HEK293T (cell line): ENCODE measurements around the gene TBC1D5.
A peak's percentile ranks its signal among the peaks of the same experiment; 100 is the strongest.
"Not testable (repeated sequence)": the region's sequence is repeated elsewhere in the genome, so short reads cannot be mapped to it uniquely, and the experiment has no call there.

Source experiments
- CTCF ChIA-PET: fragments of 350-600 bp; formaldehyde crosslinking; extraction: SDS; loops from one replicate; lab custom pipeline; 2021; ENCODE audit warnings: antibody characterized with exemption, inconsistent platforms; lab: Yijun Ruan, JAX
- POLR2A ChIA-PET: fragments of 350-600 bp; formaldehyde crosslinking; extraction: SDS; loops from one replicate; lab custom pipeline; 2020; ENCODE audit warnings: antibody characterized with exemption, inconsistent platforms; lab: Yijun Ruan, JAX
- DNase-seq: peaks from one replicate; pipeline ENCODE4 v3.0.0; 2012; ENCODE audit warnings: mixed read lengths; ENCODE audit errors: extremely low spot score
- ARNT ChIP-seq: fragments of 450-650 bp; IDR thresholded peaks from 2 replicates; pipeline ENCODE4 v1.6.1; 2017; ENCODE audit warnings: mild to moderate bottlenecking
- BHLHE40 ChIP-seq: fragments of 450-650 bp; IDR thresholded peaks from 2 replicates; pipeline ENCODE4 v1.6.1; 2016; ENCODE audit warnings: mild to moderate bottlenecking, moderate library complexity, borderline replicate concordance
- CTBP1 ChIP-seq: fragments of 450-650 bp; IDR thresholded peaks from 2 replicates; pipeline ENCODE4 v1.6.1; 2016; ENCODE audit warnings: borderline replicate concordance
- ELF4 ChIP-seq: fragments of 450-650 bp; IDR thresholded peaks from 2 replicates; pipeline ENCODE4 v1.6.1; 2017; ENCODE audit warnings: antibody characterized with exemption
- FOXA1 ChIP-seq: fragments of 450-650 bp; IDR thresholded peaks from 2 replicates; pipeline ENCODE4 v1.6.1; 2016; ENCODE audit warnings: mild to moderate bottlenecking
- FOXK2 ChIP-seq: fragments of 450-650 bp; IDR thresholded peaks from 2 replicates; pipeline ENCODE4 v1.6.1; 2016; ENCODE audit warnings: mild to moderate bottlenecking
- FOXM1 ChIP-seq: fragments of 450-650 bp; IDR thresholded peaks from 2 replicates; pipeline ENCODE4 v1.6.1; 2017; ENCODE audit warnings: mild to moderate bottlenecking, borderline replicate concordance
- HDGF ChIP-seq: fragments of 450-650 bp; IDR thresholded peaks from 2 replicates; pipeline ENCODE4 v1.6.1; 2017; ENCODE audit warnings: antibody characterized with exemption, borderline replicate concordance
- L3MBTL2 ChIP-seq: fragments of 450-650 bp; conservative IDR thresholded peaks from 2 replicates; pipeline ENCODE4 v1.6.1; 2016; ENCODE audit warnings: mild to moderate bottlenecking
- LEF1 ChIP-seq: fragments of 450-650 bp; IDR thresholded peaks from 2 replicates; pipeline ENCODE4 v1.6.1; 2017; ENCODE audit warnings: mild to moderate bottlenecking, borderline replicate concordance
- NFRKB ChIP-seq: fragments of 450-650 bp; IDR thresholded peaks from 2 replicates; pipeline ENCODE4 v1.6.1; 2016; ENCODE audit warnings: mild to moderate bottlenecking, moderate library complexity
- PKNOX1 ChIP-seq: fragments of 450-650 bp; IDR thresholded peaks from 2 replicates; pipeline ENCODE4 v1.6.1; 2016
- SP1 ChIP-seq: fragments of 450-650 bp; IDR thresholded peaks from 2 replicates; pipeline ENCODE4 v1.6.1; 2017
- SUZ12 ChIP-seq: fragments of 450-650 bp; IDR thresholded peaks from 2 replicates; pipeline ENCODE4 v1.6.1; 2016; ENCODE audit warnings: mild to moderate bottlenecking
- TARDBP ChIP-seq: fragments of 450-650 bp; IDR thresholded peaks from 2 replicates; pipeline ENCODE4 v1.6.1; 2016
- ZNF384 ChIP-seq: fragments of 450-650 bp; IDR thresholded peaks from 2 replicates; pipeline ENCODE4 v1.6.1; 2016

Gene TBC1D5

GRCh38 chr3:17354341-17354740, 388.1 kb downstream of the TBC1D5 start:
- TF ChIP-seq FOXK2 (no peak), ZNF384 (no peak), NFRKB (no peak), PKNOX1 (no peak), LEF1 (no peak), SUZ12 (no peak), ELF4 (no peak)
- POLR2A ChIA-PET: no interaction called here
- CTCF ChIA-PET: no interaction called here
- no peak for DNase-seq

- peak; percentile 11 for DNase-seq
- CTCF ChIA-PET: no interaction called here
- TF ChIP-seq FOXM1 (no peak), NFRKB (no peak), PKNOX1 (peak; percentile 97), TARDBP (0 out of 2 replicates have a peak, but pooled peaks have one; percentile 45), FOXA1 (peak; percentile 41; the same call in 1 of the 2 replicates), SUZ12 (no peak), ELF4 (no peak), CTBP1 (peak; percentile 93; the same call in 1 of the 2 replicates), BHLHE40 (no peak), ARNT (peak; percentile 42; the same call in 1 of the 2 replicates), LEF1 (peak; percentile 88; the same call in 1 of the 2 replicates), ZNF384 (peak; percentile 89), L3MBTL2 (no peak), FOXK2 (no peak)
- POLR2A ChIA-PET: no interaction called here
Observed at GRCh38 chr3:17352620-17353019, 389.8 kb downstream of the TBC1D5 start.

- CTCF ChIA-PET, DNase-seq, POLR2A ChIA-PET: not testable (repeated sequence)
Observed at GRCh38 chr3:17351193-17351592, 391.2 kb downstream of the TBC1D5 start.

- no peak for DNase-seq
- ChIA-PET POLR2A (no interaction called here), CTCF (no interaction called here)
- TF ChIP-seq CTBP1 (no peak), ARNT (no peak), TARDBP (no peak), HDGF (no peak), L3MBTL2 (no peak), NFRKB (no peak), FOXM1 (no peak), SUZ12 (no peak), PKNOX1 (no peak), BHLHE40 (no peak), FOXK2 (no peak), FOXA1 (no peak), ELF4 (no peak), ZNF384 (no peak)
Observed at GRCh38 chr3:17349093-17349492, 393.3 kb downstream of the TBC1D5 start.

GRCh38 chr3:17342119-17342518, 400.3 kb downstream of the TBC1D5 start:
- POLR2A ChIA-PET: no interaction called here
- no peak for TF ChIP-seq PKNOX1
- TF ChIP-seq SUZ12: no peak
- TF ChIP-seq SP1: no peak
- TF ChIP-seq L3MBTL2: no peak
- TF ChIP-seq ZNF384: no peak
- no peak for TF ChIP-seq ARNT
- no peak for TF ChIP-seq CTBP1
- no peak for TF ChIP-seq FOXK2
- no peak for TF ChIP-seq FOXA1
- TF ChIP-seq BHLHE40: no peak
- no peak for TF ChIP-seq LEF1
- TF ChIP-seq FOXM1: no peak
- no peak for TF ChIP-seq NFRKB
- no peak for TF ChIP-seq HDGF
- TF ChIP-seq TARDBP: no peak
- no peak for TF ChIP-seq ELF4
- no peak for DNase-seq
- CTCF ChIA-PET: no interaction called here

- no peak for DNase-seq
- POLR2A ChIA-PET: no interaction called here
- TF ChIP-seq CTBP1 (no peak), HDGF (no peak)
- CTCF ChIA-PET: no interaction called here
Observed at GRCh38 chr3:17340693-17341092, 401.7 kb downstream of the TBC1D5 start.
